ENCODE results near the gene LPCAT3. TPM values are rescaled to one million over a fixed set of nuclear protein-coding genes. Genes with fewer than 3 reads are reported as not detected.

Gene LPCAT3
- total and polyA plus RNA-seq, 2 of the 13 experiments (the other 11 are each of a cell fraction or from before 2014, with no cell fraction given) = 44.5 to 64.3 TPM

DNA sequence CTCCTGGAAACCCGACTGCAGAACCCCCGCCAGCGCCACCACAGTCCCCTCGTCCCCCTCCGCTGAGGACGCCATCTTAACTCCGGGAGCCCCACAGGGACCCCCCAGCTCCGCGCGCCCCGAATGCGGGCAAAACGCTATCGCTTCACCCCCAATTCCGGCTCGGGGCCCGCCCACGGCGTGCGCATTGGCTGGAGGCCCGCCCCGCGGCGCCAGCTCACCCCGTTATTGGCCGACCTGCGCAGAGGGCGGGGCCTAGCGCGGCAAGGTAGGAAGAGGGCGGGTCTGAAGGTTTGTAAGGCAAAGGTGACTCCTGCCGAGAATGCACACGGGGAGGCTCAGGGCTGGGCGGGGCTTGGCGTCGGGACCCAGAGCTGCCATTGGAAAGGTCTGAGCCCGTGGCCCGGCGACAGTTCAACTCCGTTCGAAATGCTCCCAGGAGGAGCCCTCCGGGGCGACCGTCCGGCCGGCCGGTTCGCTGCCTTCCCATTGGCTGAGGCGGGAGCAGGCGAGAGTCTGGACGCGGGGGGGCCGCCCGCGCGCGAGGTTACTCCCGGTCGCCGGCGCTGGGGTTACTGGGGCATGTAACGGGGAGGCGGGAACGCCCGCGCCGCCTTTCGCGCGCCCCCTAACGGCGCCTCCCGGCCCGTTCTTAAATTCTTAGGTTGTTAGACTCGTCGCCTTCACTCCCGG lies at the start of gene LPCAT3 (continued):
- TF ChIP-seq, protein P1, sequence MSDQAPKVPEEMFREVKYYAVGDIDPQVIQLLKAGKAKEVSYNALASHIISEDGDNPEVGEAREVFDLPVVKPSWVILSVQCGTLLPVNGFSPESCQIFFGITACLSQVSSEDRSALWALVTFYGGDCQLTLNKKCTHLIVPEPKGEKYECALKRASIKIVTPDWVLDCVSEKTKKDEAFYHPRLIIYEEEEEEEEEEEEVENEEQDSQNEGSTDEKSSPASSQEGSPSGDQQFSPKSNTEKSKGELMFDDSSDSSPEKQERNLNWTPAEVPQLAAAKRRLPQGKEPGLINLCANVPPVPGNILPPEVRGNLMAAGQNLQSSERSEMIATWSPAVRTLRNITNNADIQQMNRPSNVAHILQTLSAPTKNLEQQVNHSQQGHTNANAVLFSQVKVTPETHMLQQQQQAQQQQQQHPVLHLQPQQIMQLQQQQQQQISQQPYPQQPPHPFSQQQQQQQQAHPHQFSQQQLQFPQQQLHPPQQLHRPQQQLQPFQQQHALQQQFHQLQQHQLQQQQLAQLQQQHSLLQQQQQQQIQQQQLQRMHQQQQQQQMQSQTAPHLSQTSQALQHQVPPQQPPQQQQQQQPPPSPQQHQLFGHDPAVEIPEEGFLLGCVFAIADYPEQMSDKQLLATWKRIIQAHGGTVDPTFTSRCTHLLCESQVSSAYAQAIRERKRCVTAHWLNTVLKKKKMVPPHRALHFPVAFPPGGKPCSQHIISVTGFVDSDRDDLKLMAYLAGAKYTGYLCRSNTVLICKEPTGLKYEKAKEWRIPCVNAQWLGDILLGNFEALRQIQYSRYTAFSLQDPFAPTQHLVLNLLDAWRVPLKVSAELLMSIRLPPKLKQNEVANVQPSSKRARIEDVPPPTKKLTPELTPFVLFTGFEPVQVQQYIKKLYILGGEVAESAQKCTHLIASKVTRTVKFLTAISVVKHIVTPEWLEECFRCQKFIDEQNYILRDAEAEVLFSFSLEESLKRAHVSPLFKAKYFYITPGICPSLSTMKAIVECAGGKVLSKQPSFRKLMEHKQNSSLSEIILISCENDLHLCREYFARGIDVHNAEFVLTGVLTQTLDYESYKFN (CRISPR knock-in tag; conservative IDR thresholded peaks at IDR 0.05) = peak; percentile 80

DNA sequence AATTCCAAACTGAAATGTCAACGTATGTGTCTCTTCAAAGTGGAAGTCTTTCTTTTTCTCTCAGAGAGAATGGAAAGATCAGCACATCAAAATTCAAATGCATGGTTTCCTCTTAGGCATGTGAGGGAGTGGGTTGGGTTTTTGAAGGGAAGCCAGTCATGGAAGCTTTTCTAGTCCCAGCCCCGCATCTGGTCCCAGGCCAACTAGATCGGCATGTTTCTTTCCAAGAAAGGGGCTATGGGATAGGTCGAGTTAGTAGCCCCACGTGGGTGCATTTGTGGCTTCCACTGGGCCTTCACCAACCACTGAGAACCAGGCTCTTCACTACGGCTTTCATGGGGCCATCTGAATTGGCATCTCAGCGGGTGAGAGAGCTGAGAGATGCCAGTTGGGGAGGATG lies 48.8 kb upstream of the LPCAT3 start:
- H4K20me1 ChIP-seq (ENCODE audit: insufficient read depth, low read length) = no peaks in the 10 kb centered on the region
- WGBS (ENCODE audit: low lambda C conversion rate) = 78% methylated on average over 7 of the region's 7 CpGs
- intact Hi-C loops (cut with micrococcal nuclease; ENCODE audit: unreplicated experiment) = no loop called here
- ChIA-PET CTCF (ENCODE audit: low intra/inter-chr PET ratio, low total read pairs) (no interaction called here), POLR2A (no interaction called here)
- FAIRE-seq = no peak
- H2AFZ ChIP-seq (ENCODE audit: low read length) = no peak overlapping the region
- H3K4me1 ChIP-seq (ENCODE audit: insufficient read depth, low read length) = peaks cover 14% of the 10 kb centered on the region
- H3K79me2 ChIP-seq (ENCODE audit: insufficient read depth, low read length) = no peaks in the 10 kb centered on the region
- H3K27ac ChIP-seq (ENCODE audit: extremely low read length, insufficient read depth, low read length) = no peak overlapping the region
- H3K4me3 ChIP-seq (replicated peaks in 1 of 3; ENCODE audit: insufficient read depth in 1 of 3, low read depth in 2 of 3, low read length in 3 of 3) = no peak overlapping the region
- H3K9ac ChIP-seq (ENCODE audit: insufficient read depth, low read depth, low read length) = no peak overlapping the region
- BruUV-seq (replicated peaks) = no TSS peak
- no peak overlapping the region for H3K4me2 ChIP-seq (ENCODE audit: low read depth, low read length)
- no peaks in the 10 kb centered on the region for H3K27me3 ChIP-seq (ENCODE audit: control insufficient read depth in 1 of 2, insufficient read depth in 2 of 2, low read length in 2 of 2)
- ATAC-seq = no peak
- in situ Hi-C loops (cut with HindIII; ENCODE audit: extremely low pct_ligation_motif_present, low pct_unique_long_range_greater_than_20kb) = loop anchor here (10.0 kb wide), 1 partner anchor 48 kb away; no protein-coding TSS in a partner anchor
- no peaks in the 10 kb centered on the region for H3K9me3 ChIP-seq (ENCODE audit: low read length)
- no peak for DNase-seq (ENCODE audit: low spot score)
- H3K36me3 ChIP-seq (replicated peaks in 1 of 2; ENCODE audit: control insufficient read depth in 1 of 2, insufficient read depth in 2 of 2, low read length in 2 of 2) = no peaks in the 10 kb centered on the region
- TF ChIP-seq, protein P2, sequence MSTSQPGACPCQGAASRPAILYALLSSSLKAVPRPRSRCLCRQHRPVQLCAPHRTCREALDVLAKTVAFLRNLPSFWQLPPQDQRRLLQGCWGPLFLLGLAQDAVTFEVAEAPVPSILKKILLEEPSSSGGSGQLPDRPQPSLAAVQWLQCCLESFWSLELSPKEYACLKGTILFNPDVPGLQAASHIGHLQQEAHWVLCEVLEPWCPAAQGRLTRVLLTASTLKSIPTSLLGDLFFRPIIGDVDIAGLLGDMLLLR (CRISPR knock-in tag; IDR thresholded peaks at IDR 0.05) = no peak
- TF ChIP-seq TCF7L2 (IDR thresholded peaks at IDR 0.05; ENCODE audit: low read depth, low read length) (no peak), NFATC3 (CRISPR knock-in tag; IDR thresholded peaks at IDR 0.05) (no peak), HNF4A (CRISPR knock-in tag; IDR thresholded peaks at IDR 0.05) (no peak), MYNN (CRISPR knock-in tag; IDR thresholded peaks at IDR 0.05; ENCODE audit: low read depth) (no peak), ZNF180 (CRISPR knock-in tag; IDR thresholded peaks at IDR 0.05; ENCODE audit: borderline replicate concordance, low read depth) (no peak), AGO2 (optimal IDR thresholded peaks at IDR 0.05; ENCODE audit: low read depth, low read length) (no peak), HNF4G (IDR thresholded peaks at IDR 0.05; ENCODE audit: borderline replicate concordance, low read depth, low read length) (no peak), HNF4G (CRISPR knock-in tag; IDR thresholded peaks at IDR 0.05; ENCODE audit: borderline replicate concordance, low read depth) (no peak), ZNF282 (IDR thresholded peaks at IDR 0.05; ENCODE audit: partially characterized antibody) (no peak), JDP2 (CRISPR knock-in tag; IDR thresholded peaks at IDR 0.05; ENCODE audit: borderline replicate concordance) (no peak)
- TF ChIP-seq, protein P3, sequence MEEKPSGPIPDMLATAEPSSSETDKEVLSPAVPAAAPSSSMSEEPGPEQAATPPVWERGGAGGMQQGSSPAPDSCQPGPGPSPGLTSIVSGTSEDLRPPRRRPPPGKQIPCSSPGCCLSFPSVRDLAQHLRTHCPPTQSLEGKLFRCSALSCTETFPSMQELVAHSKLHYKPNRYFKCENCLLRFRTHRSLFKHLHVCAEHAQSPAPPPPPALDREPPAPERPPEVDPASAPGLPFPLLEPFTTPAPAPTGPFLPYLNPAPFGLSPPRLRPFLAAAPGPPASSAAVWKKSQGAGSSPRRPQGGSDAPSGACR (CRISPR knock-in tag; IDR thresholded peaks at IDR 0.05) = no peak
- TF ChIP-seq, protein P4, sequence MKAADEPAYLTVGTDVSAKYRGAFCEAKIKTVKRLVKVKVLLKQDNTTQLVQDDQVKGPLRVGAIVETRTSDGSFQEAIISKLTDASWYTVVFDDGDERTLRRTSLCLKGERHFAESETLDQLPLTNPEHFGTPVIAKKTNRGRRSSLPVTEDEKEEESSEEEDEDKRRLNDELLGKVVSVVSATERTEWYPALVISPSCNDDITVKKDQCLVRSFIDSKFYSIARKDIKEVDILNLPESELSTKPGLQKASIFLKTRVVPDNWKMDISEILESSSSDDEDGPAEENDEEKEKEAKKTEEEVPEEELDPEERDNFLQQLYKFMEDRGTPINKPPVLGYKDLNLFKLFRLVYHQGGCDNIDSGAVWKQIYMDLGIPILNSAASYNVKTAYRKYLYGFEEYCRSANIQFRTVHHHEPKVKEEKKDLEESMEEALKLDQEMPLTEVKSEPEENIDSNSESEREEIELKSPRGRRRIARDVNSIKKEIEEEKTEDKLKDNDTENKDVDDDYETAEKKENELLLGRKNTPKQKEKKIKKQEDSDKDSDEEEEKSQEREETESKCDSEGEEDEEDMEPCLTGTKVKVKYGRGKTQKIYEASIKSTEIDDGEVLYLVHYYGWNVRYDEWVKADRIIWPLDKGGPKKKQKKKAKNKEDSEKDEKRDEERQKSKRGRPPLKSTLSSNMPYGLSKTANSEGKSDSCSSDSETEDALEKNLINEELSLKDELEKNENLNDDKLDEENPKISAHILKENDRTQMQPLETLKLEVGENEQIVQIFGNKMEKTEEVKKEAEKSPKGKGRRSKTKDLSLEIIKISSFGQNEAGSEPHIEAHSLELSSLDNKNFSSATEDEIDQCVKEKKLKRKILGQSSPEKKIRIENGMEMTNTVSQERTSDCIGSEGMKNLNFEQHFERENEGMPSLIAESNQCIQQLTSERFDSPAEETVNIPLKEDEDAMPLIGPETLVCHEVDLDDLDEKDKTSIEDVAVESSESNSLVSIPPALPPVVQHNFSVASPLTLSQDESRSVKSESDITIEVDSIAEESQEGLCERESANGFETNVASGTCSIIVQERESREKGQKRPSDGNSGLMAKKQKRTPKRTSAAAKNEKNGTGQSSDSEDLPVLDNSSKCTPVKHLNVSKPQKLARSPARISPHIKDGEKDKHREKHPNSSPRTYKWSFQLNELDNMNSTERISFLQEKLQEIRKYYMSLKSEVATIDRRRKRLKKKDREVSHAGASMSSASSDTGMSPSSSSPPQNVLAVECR (CRISPR knock-in tag; IDR thresholded peaks at IDR 0.05; ENCODE audit: borderline replicate concordance) = no peak

Data from HepG2 (cell line).